ENCODE results near the gene PARD6B. TPM values are rescaled to one million over a fixed set of nuclear protein-coding genes. Genes with fewer than 3 reads are reported as not detected.

Gene PARD6B
- polyA plus RNA-seq, 1 of the 3 experiments (the other 2 are of a cell fraction): 0.49 TPM

- Histone ChIP-seq H3K9ac (no peak overlapping the region), H3K36me3 (replicated peaks in 1 of 2; ENCODE audit: control insufficient read depth in 1 of 2, insufficient read depth in 2 of 2, low read length in 1 of 2) (peaks cover 0 to 9% of the 10 kb centered on the region in 2 experiments), H4K20me1 (ENCODE audit: insufficient read depth) (no peaks in the 10 kb centered on the region), H3K27ac (ENCODE audit: low read depth in 2 of 2, low read length in 1 of 2) (no peak overlapping the region), H3K9me2 (no peaks in the 10 kb centered on the region), H3K4me1 (ENCODE audit: control insufficient read depth in 1 of 2, insufficient read depth in 2 of 2, low read depth in 1 of 2, low read length in 1 of 2) (peaks cover 0 to 4% of the 10 kb centered on the region in 2 experiments; a peak in 2 of 4 replicates), H3F3A (replicated peaks; ENCODE audit: insufficient read depth) (peaks cover 5% of the 10 kb centered on the region), H3K9me3 (no peaks in the 10 kb centered on the region), H3K79me2 (ENCODE audit: insufficient read depth) (no peaks in the 10 kb centered on the region), H3K27me3 (ENCODE audit: insufficient read depth) (no peaks in the 10 kb centered on the region), H3K4me3 (ENCODE audit: low read depth in 2 of 2, low read length in 1 of 2) (no peak overlapping the region), H3K4me2 (no peak overlapping the region), H2AFZ (ENCODE audit: low read depth) (no peak overlapping the region)
- no peak for TF ChIP-seq RAD21 (IDR thresholded peaks at IDR 0.05; ENCODE audit: low read length)
- TF ChIP-seq GATA2 (CRISPR knock-in tag; IDR thresholded peaks at IDR 0.05): no peak
- TF ChIP-seq MEF2A (IDR thresholded peaks at IDR 0.05; ENCODE audit: borderline replicate concordance, low read depth): no peak
- TF ChIP-seq GABPA (IDR thresholded peaks at IDR 0.05; ENCODE audit: low read depth): no peak
- DNase-seq: no peak
- ChIA-PET CTCF (interaction anchor here (0.9 to 3.5 kb wide), 30 partner anchors 10 to 564 kb away, joined by 3 to 33 read pairs (median 6); partner anchors contain the start of genes BCAS4, PARD6B and RIPOR3), POLR2A (no interaction called here)
- WGBS (ENCODE audit: low lambda C conversion rate): 87% methylated on average over 8 of the region's 8 CpGs
Observed at GRCh38 chr20:50750145-50750671, 18.8 kb downstream of the PARD6B start.

- Histone ChIP-seq H3K27me3 (ENCODE audit: insufficient read depth) (no peaks in the 10 kb centered on the region), H3K4me3 (ENCODE audit: low read depth in 2 of 2, low read length in 1 of 2) (no peak overlapping the region), H4K20me1 (ENCODE audit: insufficient read depth) (no peaks in the 10 kb centered on the region), H3K27ac (ENCODE audit: low read depth in 2 of 2, low read length in 1 of 2) (no peak overlapping the region), H3K9me3 (no peaks in the 10 kb centered on the region), H3K9ac (no peak overlapping the region), H3F3A (replicated peaks; ENCODE audit: insufficient read depth) (no peaks in the 10 kb centered on the region), H3K4me2 (no peak overlapping the region), H3K79me2 (ENCODE audit: insufficient read depth) (no peaks in the 10 kb centered on the region), H3K36me3 (replicated peaks in 1 of 2; ENCODE audit: control insufficient read depth in 1 of 2, insufficient read depth in 2 of 2, low read length in 1 of 2) (peaks cover 0 to 9% of the 10 kb centered on the region in 2 experiments), H3K4me1 (ENCODE audit: control insufficient read depth in 1 of 2, insufficient read depth in 2 of 2, low read depth in 1 of 2, low read length in 1 of 2) (no peaks in the 10 kb centered on the region; a peak in 1 of 4 replicates), H3K9me2 (no peaks in the 10 kb centered on the region), H2AFZ (ENCODE audit: low read depth) (no peak overlapping the region)
- TF ChIP-seq SIN3A (IDR thresholded peaks at IDR 0.05; ENCODE audit: borderline replicate concordance, low read depth, low read length) (no peak), RCOR1 (IDR thresholded peaks at IDR 0.05; ENCODE audit: low read length) (no peak), GABPA (IDR thresholded peaks at IDR 0.05; ENCODE audit: low read depth) (no peak), NFIC (IDR thresholded peaks at IDR 0.05; ENCODE audit: borderline replicate concordance) (no peak), RFX5 (IDR thresholded peaks at IDR 0.05; ENCODE audit: low read length) (no peak), ZBTB33 (IDR thresholded peaks at IDR 0.05; ENCODE audit: borderline replicate concordance, low read depth) (no peak), MXI1 (IDR thresholded peaks at IDR 0.05; ENCODE audit: low read depth, low read length) (no peak), YY1 (IDR thresholded peaks at IDR 0.05; ENCODE audit: low read depth) (no peak), USF1 (IDR thresholded peaks at IDR 0.05; ENCODE audit: borderline replicate concordance, low read depth) (no peak), JUND (IDR thresholded peaks at IDR 0.05) (no peak), FOXJ3 (CRISPR knock-in tag; IDR thresholded peaks at IDR 0.05) (no peak), POLR2AphosphoS5 (IDR thresholded peaks at IDR 0.05; ENCODE audit: low read depth, low read length) (no peak), SMC3 (IDR thresholded peaks at IDR 0.05; ENCODE audit: low read depth, low read length) (no peak)
- CTCF ChIA-PET: interaction anchor here (1.2 to 2.1 kb wide), 3 partner anchors 42 to 127 kb away, joined by 3 to 5 read pairs (median 4); partner anchors contain the start of gene BCAS4
- no peak for DNase-seq
- WGBS (ENCODE audit: low lambda C conversion rate): 96% methylated on average over 3 of the region's 3 CpGs
- POLR2A ChIA-PET: no interaction called here
Observed at GRCh38 chr20:50753152-50753551, 21.8 kb downstream of the PARD6B start.
